Glomerular visceral epithelial cell (primary cell): Measurements from ENCODE around the gene DSTYK.

ENCODE experiments used
- DNase-seq: peaks from one replicate; pipeline ENCODE4 v3.0.0-alpha.2; 2016; ENCODE audit errors: extremely low spot score

Gene DSTYK, protein sequence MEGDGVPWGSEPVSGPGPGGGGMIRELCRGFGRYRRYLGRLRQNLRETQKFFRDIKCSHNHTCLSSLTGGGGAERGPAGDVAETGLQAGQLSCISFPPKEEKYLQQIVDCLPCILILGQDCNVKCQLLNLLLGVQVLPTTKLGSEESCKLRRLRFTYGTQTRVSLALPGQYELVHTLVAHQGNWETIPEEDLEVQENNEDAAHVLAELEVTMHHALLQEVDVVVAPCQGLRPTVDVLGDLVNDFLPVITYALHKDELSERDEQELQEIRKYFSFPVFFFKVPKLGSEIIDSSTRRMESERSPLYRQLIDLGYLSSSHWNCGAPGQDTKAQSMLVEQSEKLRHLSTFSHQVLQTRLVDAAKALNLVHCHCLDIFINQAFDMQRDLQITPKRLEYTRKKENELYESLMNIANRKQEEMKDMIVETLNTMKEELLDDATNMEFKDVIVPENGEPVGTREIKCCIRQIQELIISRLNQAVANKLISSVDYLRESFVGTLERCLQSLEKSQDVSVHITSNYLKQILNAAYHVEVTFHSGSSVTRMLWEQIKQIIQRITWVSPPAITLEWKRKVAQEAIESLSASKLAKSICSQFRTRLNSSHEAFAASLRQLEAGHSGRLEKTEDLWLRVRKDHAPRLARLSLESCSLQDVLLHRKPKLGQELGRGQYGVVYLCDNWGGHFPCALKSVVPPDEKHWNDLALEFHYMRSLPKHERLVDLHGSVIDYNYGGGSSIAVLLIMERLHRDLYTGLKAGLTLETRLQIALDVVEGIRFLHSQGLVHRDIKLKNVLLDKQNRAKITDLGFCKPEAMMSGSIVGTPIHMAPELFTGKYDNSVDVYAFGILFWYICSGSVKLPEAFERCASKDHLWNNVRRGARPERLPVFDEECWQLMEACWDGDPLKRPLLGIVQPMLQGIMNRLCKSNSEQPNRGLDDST

DNA sequence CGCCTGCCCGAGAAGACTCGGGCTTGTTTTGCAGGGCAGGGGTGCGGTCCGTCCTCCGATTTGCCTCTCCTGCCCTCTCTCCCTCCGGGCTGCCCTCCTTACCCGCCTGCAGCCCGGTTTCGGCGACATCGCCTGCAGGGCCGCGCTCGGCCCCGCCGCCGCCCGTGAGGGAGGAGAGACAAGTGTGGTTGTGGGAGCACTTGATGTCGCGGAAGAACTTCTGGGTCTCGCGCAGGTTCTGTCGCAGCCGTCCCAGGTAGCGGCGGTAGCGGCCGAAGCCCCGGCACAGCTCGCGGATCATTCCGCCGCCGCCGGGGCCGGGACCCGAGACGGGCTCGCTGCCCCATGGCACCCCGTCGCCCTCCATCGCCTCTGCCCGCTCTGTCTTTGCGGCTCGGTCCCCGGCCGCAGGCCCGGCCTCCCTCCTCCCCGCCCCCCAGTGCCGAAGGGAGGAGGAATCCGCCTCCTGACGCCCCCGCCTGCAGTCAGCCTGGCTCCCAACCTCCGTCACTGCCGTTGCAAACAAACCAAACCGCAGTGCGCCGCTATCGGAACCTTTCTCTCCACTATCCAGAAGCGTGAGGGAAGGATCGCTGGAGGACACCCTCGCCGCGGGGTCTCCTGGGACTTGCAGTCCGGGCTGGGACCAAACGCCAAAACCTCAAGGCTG lies at the start of gene DSTYK:
DSTYK (minus strand) TSS at position 534 of the 670 bp plus-strand sequence; CDS start at position 367, 167 bp downstream.
- peak; percentile 94 for DNase-seq

DNA sequence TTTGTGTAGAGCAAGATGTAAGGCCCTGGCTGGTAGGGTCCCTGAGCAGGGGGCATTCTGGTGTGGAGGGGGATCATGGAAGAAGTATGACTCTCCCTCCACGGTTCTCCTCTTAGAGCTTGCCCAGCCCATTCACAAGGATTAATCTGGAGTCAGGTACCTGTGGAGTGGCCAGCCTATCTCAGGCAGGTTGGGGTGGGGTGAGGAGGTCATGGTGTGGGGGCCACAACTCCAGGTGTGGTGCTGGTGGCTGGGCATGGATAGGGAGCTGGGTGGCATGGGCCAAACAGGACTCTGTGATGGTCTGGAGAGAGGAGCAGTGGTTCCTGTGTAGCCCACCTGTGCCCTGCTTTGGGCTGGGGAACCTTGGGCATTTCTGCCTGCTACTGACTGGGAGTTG lies 48.5 kb upstream of the DSTYK start:
- DNase-seq: no peak

DNA sequence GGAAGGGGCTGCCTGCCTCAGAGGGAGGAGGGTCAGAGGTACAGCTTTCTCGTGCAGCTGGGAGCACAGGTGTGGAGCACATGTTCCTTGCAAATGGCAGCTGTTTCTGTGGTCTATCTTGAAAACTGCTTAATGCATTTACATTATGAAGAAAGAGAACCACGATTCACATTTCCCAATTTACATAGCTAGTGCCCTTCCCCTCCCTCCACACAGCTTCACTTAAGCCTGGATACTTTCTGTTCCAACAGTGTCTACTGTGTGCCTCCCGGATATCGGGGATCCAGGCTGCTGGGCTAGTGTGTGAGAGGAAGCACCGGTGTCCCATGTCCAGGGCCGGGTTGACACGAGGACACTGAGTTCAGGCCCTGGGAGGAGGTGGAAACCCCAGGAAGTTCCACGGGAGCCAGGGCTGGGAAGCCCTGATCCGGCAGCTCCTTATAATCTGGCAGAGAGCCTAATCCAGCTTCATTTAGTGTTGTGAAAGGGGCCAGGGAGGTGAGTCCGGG lies 47.9 kb upstream of the DSTYK start:
- DNase-seq: no peak

DNA sequence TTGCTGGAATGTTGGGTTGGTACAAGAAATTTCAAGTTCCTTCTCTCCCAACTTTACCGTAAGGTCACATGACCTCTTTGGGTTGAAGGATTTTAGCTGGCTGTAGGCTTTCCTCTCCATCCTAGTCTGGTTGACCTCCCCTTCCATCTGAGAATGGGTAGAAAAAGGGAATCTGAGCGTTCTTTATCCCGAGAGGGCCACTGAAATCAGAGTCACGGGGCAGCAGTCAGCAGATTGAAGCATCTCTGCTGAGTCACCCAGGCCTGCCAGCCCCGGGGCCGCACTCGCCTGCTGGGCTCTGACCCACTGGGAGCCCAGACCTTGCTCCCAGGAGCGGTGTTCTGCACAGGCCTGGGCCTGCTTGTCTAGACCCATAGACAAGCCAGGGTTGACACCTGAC lies 47.2 kb upstream of the DSTYK start:
- DNase-seq: peak; percentile 65

DNA sequence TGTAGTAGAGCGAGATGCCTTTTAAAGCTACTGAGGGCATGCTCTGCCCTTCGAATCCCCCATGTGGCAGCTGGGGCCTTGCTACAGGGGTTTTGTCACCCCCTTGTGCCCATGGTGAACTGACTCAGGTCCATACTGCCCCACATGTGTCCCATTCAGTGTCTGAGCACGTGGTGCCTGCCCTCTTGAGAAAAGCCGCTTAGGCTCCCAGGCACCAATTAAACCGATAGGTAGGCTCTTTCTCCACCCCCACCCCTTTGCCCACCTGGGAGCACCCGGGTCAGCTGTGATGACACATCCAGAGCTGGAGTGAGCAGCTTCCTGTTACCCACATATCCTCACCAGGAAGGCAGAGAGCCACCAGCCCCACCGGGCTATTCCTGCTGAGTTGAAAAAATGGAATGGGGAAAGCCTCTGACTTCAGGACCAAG lies 46.8 kb upstream of the DSTYK start:
- peak; percentile 47 for DNase-seq

DNA sequence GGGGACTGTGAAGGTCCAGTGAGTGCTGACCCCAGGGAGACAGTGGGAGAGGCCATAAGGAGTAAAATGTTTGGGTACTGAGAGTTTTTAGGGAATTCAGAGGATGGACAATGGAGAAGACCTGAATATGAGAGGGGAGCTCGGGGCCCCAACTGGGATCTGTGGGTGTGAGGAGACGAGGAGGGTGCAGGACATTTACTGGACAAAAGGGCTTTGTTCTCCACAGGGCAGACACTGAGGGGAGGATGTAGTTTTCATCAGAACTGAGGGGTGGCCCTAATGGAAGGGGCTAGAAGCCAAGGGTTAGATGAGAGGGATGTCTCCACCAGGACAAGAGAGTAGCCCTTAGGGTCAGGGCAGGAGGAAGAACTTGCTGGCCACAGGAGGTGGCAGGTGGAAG lies 46.2 kb upstream of the DSTYK start:
- DNase-seq: no peak

DNA sequence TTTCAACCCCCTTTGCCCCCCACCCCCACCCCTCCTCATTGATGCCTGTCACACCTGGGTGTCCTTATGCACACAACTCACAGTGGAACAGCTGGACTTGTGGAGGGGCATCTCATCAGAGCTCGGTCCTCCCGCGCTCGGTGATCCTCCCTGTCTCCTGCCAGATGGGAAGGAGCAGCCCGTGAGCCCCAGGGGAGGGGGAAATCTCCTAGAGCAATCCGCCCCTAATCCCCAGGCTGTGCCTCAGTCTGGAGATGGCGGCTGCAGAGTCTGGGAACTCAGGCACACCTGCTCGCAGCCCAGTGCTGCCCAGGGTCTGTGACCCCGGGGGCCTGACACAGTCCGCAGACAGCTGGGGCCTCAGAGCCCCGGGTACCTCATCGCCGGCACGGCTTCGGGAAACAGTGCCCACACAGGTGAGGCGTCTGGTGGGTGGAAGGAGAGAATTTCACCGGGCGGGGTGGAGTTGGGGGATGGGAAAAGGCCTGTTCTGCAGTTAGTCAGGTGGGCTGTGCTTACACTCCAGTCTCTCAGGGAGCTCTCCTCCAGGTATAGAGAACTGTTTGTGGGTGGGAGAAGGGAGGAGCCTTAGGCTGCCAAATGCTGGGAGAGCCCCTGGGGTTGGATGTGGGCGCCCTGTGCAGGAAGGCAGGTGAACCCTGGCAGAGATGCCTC lies 45.6 kb upstream of the DSTYK start:
- no peak for DNase-seq

DNA sequence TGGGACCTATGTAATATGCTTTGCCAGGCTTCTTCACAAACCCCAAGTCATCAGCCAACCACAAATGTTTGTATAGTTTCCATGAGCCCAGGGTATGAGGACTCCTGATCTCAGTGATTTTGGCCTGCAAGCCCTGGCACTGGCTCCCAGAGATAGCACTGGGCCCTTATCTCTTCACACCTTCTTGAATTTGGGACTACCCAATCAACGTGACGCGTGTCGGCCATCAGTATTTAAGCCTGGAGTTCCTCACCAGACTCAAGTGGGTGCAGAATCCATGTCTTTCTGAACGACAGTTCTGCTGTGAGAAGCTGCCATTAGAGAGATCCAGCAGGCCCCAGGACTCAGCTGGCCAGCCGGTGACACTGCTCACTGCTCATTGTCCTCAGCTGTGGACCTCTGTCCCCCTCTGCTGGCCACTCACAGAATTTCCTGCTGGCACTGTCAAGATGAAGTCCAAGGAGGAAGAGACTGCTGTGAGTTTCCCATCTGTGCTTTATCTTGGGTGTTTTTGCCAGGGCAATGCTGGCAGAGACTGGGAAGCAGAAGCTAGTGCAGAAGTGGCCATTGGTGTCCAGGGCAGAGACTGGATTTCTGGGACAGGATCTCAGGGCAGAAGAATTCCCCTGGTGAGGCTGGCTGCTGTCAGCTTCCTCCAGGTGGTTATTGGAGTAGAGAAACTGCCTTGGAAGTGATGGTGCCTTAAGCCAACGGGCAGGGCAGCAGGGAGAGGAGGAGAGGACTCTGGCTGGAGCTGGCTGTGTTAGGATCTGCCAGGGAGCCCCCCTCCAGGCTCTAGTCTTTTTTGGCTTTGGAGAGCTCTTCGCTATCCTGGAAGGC lies 44.7 kb upstream of the DSTYK start:
- DNase-seq: peak; percentile 87

DNA sequence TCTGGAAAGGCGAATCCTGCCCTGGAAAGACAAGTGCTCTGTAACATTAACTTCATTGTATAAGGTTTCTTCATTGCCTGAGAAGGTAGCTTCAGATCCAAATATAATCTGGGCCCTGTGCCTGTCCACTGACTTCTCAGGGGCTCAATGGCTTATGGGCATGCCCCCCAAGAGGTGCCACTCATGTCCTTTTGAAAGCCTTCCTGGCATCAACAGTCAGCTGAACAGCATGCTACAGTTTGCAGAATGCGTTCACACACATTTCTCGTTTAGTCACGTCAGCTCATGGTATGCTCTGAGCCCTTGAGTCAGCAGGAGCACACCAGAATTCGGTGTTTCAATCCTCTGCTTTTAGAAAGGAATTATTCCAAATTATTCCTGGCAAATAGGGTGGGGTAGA lies 40.1 kb upstream of the DSTYK start:
- DNase-seq: no peak

DNA sequence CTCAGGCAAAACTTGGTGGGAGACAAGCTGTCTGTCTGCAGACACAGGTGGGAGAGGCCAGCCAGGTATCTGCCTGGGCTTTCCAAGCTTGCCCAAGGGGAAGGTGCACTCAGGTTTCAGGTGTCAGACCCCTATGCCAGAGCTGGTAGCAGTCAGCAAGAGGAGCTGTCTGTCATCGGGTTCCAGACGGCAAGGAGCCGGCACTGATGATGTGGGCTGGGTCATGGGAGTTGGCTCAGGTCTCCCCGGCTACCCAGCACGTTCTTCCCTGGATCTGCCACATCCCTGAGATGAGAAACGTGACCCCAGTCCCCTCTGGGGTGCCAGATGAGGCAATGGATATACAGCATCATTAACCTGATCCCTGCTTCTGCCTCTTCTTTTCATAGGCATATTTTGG lies 39.2 kb upstream of the DSTYK start:
- no peak for DNase-seq

DNA sequence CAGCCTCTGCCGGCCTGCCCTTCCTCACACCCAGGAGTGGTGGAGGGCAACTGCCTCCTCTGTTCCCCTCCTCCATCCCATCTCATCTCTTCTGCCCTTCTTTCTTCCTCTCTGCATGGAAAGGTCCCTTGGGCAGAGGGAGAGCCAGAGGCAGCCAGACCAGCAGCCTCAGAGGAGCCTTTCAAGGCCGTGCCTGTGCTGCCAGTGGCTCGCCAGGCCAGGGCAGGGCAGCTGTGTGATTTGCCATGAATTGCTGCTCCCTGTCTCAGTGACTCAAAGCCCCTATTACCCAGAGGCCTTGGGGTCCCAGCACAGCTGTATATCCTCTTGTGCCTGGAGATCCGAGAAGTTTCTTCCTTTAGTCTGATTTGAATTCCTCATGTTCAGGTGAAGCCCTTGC lies 38.1 kb upstream of the DSTYK start:
- no peak for DNase-seq

DNA sequence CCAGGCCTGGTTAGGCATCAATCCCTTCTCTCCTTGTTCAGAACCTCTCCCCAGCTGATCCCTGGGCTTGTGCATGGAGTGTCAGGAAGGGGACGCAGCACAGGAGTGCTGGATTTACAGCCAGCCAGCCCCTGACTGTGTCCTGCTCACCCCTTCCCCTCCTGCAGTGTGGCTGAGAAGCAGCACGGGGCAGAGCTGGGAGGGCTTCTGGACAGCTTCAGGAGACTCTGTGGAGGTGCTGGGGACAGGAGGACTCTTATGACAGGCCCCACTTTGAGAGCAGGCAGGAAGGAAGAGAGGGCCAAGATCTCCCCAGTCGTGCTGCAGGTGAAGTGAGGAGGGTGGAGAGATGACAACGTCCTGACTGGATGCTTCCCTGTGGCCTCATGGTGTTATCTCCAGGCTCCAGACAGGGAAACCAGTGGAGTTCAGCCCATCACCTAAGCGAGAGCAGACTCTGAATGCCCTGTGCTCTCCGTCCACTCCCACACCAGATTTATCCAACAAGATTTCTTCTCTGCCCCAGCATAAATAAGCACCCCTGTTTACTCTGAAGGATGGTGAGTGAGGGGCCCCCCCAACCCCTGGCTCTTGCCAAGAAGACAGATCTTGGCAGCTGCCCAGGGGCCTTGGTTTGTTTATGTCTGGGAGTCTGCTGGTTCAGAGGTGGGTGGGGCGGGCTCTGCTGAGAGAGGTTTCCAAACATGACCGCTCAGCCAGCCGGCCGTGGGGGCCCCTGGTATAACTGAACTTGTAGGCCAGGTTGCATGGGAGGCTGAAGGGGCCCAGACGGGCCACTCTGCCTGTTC lies 37.5 kb upstream of the DSTYK start:
- peak; percentile 35 for DNase-seq

DNA sequence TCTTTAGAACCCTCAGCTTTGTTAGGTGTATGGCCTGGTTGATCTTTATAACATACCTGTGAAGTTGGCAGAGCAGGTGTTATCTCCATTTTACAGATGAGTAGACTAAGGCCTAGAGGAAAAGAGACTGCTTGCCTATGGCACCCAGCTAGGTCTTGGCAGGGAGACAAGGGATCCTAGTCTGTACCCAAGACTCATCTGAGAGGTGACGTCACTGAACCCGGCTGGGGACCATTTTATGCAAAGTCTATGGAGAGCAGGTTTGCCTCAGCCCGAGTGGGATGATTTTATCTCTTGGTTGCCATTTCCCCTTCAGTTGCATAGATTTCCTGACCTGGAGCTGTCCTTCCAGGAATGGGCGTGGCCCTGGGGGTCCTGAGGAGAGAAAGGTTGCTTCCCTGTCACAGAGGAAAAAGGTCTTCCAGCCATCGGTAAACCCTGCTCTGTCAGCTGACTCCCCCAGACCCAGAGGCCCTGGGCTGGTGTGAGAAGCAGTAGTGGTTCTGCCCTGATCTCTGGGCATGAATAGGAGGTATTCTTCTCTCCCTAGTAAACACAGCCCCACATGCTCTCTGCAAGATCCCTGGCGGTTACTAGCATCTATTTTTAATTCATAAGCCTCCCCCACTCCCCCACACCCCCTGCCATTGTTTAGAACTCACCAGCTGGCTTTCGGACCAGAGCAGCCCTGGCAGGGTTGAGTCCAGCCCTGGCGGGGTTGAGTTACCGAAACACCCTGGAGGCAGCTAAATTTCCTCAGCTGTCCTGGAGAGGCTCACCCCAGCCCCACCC lies 35.8 kb upstream of the DSTYK start:
- DNase-seq: no peak

DNA sequence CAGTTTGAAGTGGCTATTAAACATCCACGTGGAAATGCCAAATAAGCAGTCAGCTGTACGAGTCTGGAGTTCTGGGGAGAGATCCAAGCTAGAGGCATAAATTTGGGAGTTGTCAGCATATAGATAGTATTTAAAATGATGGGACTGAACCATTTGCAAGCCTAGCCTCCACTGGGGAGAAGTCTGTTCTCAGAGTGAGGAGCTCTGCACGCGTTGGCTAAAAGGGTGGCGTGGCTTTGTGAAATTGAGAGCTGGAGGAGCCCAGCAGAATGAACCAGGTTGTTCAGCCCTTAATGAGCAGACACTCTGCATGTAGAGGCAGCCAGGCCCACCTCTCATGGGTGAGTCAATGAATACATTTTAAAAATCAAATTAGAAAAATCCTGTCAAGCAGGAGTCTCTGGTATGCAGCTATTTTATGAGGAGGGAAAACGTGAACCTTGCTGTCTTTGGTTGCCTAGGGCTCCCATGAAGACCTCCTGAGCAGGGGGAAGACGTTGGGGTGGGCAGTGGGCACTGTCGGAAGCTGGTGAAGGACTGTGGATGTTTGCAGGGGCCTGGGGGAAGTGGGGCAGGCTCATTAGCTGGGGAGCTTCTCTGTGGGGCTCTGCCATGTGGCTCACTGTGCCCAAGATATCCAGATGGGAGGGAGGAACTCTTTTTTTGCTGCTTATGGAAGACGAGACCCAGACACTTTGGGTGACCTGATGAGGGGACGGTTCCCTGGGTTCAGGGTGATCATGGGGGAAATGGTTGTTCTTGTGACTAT lies 35.0 kb upstream of the DSTYK start:
- DNase-seq: no peak

DNA sequence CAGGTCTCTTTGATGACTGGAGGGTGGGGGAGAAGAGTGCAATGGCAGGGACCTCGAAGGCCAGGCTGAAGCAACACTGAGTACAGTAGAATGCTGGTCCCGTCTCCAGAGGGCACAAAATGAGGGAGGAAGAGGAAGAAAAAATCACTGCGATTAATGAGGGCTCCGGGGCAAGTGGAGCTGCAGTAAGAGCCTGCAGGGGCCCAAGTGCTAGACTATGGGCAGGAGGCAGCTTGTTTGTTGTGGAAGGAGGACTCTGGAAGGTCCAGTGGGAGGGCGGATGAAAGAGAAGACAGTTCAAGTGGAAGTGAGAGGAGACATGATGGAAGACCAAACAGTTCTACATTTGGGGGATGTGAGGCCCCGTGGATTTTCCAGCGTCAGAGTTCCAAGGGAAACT lies 33.6 kb upstream of the DSTYK start:
- DNase-seq: no peak

DNA sequence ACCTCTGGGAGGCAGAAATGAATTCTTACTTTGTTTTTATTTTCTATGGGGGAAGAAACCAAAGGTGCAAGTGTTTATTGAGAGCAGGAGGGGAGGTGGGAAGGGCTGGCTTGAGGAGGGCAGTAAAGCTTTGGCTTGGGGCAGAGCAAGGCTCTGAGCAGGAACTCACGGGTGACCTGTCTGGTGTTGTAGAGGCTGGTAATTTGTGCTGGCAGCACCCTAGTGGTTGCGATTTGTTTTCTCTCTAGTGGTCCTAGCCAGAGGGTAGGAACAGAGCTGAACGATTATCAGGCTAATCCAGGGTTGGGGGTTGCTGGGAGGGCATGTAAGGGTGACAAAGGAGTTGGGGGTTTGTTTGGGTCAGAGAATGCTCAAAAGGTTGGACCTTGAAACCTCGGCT lies 32.9 kb upstream of the DSTYK start:
- no peak for DNase-seq

DNA sequence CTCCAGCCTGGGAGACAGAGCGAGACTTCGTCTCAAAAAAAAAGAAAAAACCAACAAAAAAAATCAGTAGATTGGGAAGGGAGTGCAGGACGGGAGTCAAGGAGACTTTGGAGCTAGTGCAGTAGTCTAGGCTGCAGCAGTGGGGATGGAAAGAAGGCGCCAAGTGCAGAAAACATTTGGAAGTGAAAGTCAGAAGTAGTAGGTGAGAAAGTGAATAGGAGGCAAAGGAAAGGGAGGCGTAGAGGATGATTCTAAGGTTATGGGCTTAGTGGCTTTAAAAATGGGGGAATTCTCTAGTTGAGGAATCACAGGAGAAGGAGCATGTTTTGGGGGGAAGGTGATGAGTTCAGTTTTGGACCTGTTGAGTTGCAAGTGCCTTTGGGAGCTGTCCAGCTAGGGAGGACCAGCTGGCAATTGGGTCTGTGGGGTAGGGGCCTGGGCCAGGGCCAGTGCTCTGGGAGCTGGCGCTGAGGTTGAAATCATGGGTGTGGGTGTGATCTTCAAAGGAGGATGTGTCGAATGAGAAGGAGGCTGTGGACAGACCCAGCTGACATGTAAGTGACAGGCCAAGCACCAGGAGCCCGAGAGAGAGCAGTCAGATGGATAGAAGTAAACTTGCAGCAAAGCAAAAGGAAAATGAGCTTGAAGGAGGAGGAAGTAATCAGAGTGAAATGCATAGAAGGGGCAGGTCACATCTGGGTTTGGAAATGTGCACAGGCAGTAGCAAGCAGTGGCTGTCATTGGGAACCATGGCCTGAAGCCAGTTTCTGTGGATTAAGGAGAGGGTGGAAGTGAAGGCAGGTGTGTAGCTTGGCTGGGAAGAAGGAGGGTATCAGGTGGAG lies 32.1 kb upstream of the DSTYK start:
- no peak for DNase-seq
